Fibroblast of pulmonary artery (primary cell): ENCODE measurements around the gene LZTR1.
A peak's percentile ranks its signal among the peaks of the same experiment; 100 is the strongest.

Source experiments
- DNase-seq: peaks from one replicate; pipeline ENCODE4 v3.0.0-alpha.2; 2010; ENCODE audit warnings: low read depth
- H3K4me3 ChIP-seq: replicated peaks from 2 replicates; pipeline ENCODE4 v1.5.1; 2011; ENCODE audit warnings: low read depth, mild to moderate bottlenecking, control low read depth, low read length, moderate library complexity
- TF ChIP-seq, protein P1 (sequence below): IDR thresholded peaks from 2 replicates; pipeline ENCODE4 v1.5.1; 2011; ENCODE audit warnings: mild to moderate bottlenecking, control low read depth, low read length, inconsistent platforms; ENCODE audit errors: missing control alignments

Gene LZTR1

DNA sequence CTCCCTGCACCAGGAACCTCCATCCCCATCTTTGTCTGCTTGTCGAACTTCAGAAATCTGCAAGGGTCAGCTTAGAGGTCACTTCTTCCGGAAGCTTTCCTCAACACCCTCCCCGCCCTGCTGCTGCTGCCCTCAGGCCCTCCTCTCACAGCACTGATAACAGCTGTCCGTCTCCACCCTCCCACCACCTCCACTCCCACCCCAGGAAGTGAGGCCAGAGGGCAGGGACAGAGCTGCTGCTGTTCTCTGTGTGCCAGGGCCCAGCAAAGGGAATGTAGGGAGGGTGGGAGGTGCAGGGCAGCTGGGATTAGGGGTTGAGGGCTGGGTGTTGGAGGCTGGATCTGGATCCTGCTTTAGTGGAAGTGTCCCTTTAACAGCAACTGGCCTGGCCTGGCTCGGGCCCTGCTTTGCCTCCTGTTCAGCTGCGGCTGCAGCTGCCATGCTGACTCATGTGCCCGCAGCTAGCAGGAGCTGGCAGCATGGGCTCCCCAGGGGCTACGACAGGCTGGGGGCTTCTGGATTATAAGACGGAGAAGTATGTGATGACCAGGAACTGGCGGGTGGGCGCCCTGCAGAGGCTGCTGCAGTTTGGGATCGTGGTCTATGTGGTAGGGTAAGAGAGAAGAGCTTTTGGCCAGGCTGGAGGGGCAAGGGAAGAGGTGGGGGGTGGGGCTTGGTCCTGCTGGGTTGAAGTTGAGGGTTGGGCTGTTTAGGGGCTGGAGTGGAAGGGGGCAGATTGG is 32.8 kb downstream of the LZTR1 start, which contains the start of gene P2RX6:
P2RX6 (plus strand) TSS at position 440 of the 740 bp plus-strand sequence; CDS start at position 450, 10 bp downstream.
- TF ChIP-seq, protein P1, sequence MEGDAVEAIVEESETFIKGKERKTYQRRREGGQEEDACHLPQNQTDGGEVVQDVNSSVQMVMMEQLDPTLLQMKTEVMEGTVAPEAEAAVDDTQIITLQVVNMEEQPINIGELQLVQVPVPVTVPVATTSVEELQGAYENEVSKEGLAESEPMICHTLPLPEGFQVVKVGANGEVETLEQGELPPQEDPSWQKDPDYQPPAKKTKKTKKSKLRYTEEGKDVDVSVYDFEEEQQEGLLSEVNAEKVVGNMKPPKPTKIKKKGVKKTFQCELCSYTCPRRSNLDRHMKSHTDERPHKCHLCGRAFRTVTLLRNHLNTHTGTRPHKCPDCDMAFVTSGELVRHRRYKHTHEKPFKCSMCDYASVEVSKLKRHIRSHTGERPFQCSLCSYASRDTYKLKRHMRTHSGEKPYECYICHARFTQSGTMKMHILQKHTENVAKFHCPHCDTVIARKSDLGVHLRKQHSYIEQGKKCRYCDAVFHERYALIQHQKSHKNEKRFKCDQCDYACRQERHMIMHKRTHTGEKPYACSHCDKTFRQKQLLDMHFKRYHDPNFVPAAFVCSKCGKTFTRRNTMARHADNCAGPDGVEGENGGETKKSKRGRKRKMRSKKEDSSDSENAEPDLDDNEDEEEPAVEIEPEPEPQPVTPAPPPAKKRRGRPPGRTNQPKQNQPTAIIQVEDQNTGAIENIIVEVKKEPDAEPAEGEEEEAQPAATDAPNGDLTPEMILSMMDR: no peak
- peak within 1 kb of the TSS; percentile 59 for H3K4me3 ChIP-seq
- peak; percentile 60 for DNase-seq

DNA sequence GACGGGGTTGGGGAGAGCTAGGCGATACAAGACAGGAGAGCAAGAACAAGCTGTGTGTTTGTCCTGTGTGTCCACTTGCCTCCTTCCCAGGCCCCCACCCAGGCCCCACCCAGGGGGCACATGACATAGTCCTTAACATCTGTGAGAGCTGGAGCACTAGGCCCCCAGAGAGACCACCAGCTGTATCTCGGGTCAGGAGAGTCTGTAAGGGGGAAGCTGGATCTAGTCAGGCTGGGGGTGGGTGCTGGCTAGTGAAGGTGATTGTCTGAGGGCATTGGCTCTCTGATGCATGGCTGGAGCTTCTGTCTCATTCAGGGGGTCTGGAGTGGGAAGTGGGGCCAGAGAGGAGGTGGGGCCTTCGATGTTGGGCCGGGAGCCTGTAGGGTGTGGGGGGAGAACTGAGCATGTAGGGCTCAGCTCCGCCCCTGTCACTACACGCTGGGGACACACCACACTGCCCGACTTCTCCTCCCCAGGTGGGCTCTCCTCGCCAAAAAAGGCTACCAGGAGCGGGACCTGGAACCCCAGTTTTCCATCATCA is 33.4 kb downstream of the LZTR1 start:
- DNase-seq: no peak
- peak overlapping the region; percentile 24 for H3K4me3 ChIP-seq
- TF ChIP-seq, protein P1: no peak

DNA sequence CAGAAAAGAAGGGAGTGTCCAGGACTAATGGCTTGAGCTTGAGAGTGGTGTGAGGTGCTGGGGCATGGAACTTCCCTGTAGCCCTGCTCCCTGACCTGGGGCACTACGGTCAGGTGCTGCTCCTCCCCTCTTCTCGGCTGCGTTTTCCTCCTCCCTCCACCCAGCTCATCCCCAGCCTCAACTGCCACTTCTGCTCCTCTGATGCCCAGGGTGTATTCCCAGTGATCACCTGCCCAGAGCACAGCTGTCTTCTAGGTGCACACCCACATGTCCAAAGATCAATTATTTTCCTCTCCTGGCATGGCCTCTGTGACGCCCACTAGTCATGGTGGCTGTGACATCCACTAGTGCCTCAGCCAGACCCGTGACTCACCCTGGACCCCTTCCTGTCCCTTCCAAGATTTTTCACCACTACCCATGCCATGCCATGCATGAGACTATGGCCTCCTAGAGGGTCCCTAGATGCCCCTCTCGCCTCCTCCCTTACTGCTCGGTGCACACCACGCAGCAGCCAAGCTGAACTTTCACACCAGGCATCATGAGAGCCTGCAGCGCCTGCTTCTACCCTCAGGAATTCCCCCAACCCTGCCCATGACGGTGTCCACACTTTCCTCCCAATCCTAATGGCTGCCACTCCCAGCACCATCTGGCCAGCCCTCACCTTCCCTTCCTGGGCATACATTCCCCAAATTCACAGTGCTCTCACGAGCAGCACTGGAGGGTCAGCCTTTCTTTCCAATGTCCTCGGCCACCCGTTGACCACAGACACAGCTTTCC is 34.7 kb downstream of the LZTR1 start:
- TF ChIP-seq, protein P1: no peak
- DNase-seq: no peak
- H3K4me3 ChIP-seq: no peak overlapping the region

DNA sequence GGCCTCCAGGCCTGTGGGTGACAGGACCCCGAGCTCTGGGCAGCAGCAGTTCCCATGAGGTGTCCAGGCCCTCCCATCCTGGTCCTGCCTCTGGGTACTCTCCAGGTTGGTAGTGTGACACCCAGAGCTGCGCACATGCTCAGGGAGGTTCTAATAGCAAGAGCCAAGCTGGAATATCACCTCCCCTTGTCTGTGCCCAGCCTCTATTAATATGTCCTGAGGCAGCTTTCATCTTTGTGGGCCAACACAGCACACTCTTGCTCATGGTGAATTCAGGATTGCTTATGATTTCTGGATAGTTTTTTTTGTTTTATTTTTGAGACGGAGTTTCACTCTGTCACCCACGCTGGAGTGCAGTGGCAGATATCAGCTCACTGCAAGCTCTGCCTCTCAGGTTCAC is 36.2 kb downstream of the LZTR1 start:
- H3K4me3 ChIP-seq: no peak overlapping the region
- DNase-seq: no peak

DNA sequence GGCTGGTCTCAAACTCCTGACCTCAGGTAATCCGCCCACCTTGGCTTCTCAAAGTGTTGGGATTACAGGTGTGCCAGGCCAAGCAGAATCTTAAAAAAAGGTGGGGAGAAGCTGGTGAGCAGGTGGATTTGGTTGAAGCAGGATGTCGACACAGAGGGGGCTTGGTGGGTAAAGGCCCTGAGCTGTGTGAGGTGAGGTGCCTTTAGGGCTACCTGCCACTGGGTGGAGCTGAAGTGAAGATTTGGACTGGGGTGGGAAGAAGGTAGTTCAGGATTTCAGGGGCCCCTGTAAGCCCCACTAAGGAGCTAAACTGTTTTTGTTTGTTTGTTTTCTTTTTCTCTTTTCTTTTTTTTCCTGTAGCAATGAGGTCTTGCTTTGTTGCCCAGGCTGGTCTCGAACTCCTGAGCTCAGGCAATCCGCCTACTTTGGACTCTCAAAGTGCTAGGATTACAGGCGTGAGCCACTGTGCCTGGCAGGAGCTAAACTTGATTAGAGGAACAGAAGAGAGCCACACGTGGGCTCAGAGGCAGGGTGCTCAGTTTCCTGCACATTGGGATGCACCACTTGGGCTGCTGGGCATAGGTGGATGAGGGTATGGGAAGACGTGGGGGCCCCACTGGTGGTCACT is 38.8 kb downstream of the LZTR1 start:
- no peak for DNase-seq
- H3K4me3 ChIP-seq: no peak overlapping the region
- TF ChIP-seq, protein P1: peak; percentile 51

More for the DNA sequence above, 36.2 kb downstream of the LZTR1 start:
- TF ChIP-seq, protein P1: no peak

DNA sequence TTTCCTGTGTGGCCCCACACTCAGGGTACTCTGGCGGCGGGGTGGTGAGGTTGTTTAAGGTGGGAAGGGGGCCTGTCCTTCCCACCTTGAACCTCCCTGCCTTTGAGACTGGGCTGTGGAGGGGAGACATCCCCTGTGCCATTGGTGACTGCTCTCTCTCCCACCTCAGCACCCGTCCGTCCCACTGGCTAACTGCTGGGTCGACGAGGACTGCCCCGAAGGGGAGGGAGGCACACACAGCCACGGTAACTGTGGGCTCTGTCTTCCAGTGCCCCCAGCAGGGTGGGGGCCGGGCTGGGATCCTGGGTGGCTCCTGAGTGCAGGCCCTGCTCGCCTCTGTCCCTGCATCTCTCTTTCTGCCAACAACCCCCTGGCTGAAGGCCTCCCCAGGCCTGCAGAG is 40.4 kb downstream of the LZTR1 start:
- no peak overlapping the region for H3K4me3 ChIP-seq
- DNase-seq: no peak
- TF ChIP-seq, protein P1: no peak
